H9 (cell line): ENCODE results near the gene CLMP. TPM values are rescaled to one million over a fixed set of nuclear protein-coding genes. Genes with fewer than 3 reads are reported as not detected.

Experiments
- DNase-seq: peaks from one replicate; pipeline ENCODE4 v3.0.0-alpha.2; 2017
- H2AFZ ChIP-seq: one replicate; pipeline ENCODE4 v1.6.1; 2013; ENCODE audit warnings: mild to moderate bottlenecking, low read length, control low read depth, moderate library complexity
- H2AK5ac ChIP-seq: 2 replicates; pipeline ENCODE4 v1.6.1; 2013; ENCODE audit warnings: low read length, control low read depth, mixed read lengths; ENCODE audit not compliant: insufficient read length
- H2BK120ac ChIP-seq: one replicate; pipeline ENCODE4 v1.6.1; 2013; ENCODE audit warnings: low read depth, mild to moderate bottlenecking, low read length, control low read depth, inconsistent platforms; ENCODE audit not compliant: poor library complexity, severe bottlenecking
- H2BK12ac ChIP-seq: 2 replicates; pipeline ENCODE4 v1.6.1; 2013; ENCODE audit warnings: low read length, control low read depth, mixed read lengths, low read depth; ENCODE audit not compliant: insufficient read length
- H2BK15ac ChIP-seq: 2 replicates; pipeline ENCODE4 v1.6.1; 2013; ENCODE audit warnings: low read depth, low read length, control low read depth
- H2BK20ac ChIP-seq: one replicate; pipeline ENCODE4 v1.6.1; 2013; ENCODE audit warnings: low read depth, mild to moderate bottlenecking, low read length, control low read depth, inconsistent platforms; ENCODE audit not compliant: poor library complexity, severe bottlenecking
- H2BK5ac ChIP-seq: 2 replicates; pipeline ENCODE4 v1.6.1; 2013; ENCODE audit warnings: low read length, control low read depth, mixed read lengths; ENCODE audit not compliant: insufficient read length
- H3K14ac ChIP-seq: 2 replicates; pipeline ENCODE4 v1.6.1; 2013; ENCODE audit warnings: low read length, control low read depth; ENCODE audit not compliant: insufficient read depth
- H3K18ac ChIP-seq: 2 replicates; pipeline ENCODE4 v1.6.1; 2013; ENCODE audit warnings: low read depth, mild to moderate bottlenecking, mixed read lengths, low read length, control low read depth; ENCODE audit not compliant: insufficient read length
- H3K23ac ChIP-seq: 2 replicates; pipeline ENCODE4 v1.6.1; 2013; ENCODE audit warnings: low read length, control low read depth, mixed read lengths, low read depth; ENCODE audit not compliant: insufficient read length
- H3K23me2 ChIP-seq: 2 replicates; pipeline ENCODE4 v1.6.1; 2013; ENCODE audit warnings: low read depth, mild to moderate bottlenecking, mixed read lengths, low read length, control low read depth; ENCODE audit not compliant: insufficient read length, poor library complexity, severe bottlenecking
- H3K27ac ChIP-seq: 2 replicates; pipeline ENCODE4 v1.5.1; 2013; ENCODE audit warnings: low read length, control low read depth, mixed read lengths, low read depth; ENCODE audit not compliant: insufficient read length
- H3K27me3 ChIP-seq: 2 replicates; pipeline ENCODE4 v1.6.1; 2013; ENCODE audit warnings: low read length, control low read depth, inconsistent platforms; ENCODE audit not compliant: insufficient read depth
- H3K4ac ChIP-seq: 2 replicates; pipeline ENCODE4 v1.6.1; 2013; ENCODE audit warnings: low read depth, mild to moderate bottlenecking, control low read depth, inconsistent platforms, low read length, moderate library complexity
- H3K4me1 ChIP-seq: 2 replicates; pipeline ENCODE4 v1.6.1; 2013; ENCODE audit warnings: low read length, control low read depth, inconsistent platforms; ENCODE audit not compliant: insufficient read depth
- H3K4me2 ChIP-seq: 2 replicates; pipeline ENCODE4 v1.6.1; 2013; ENCODE audit warnings: low read length, control low read depth, mixed read lengths; ENCODE audit not compliant: insufficient read length, insufficient read depth
- H3K56ac ChIP-seq: 2 replicates; pipeline ENCODE4 v1.6.1; 2013; ENCODE audit warnings: low read depth, mild to moderate bottlenecking, mixed read lengths, low read length, control low read depth; ENCODE audit not compliant: insufficient read length
- H3K79me1 ChIP-seq: 2 replicates; pipeline ENCODE4 v1.6.1; 2013; ENCODE audit warnings: low read depth, mild to moderate bottlenecking, moderate library complexity, low read length, control low read depth, inconsistent platforms; ENCODE audit not compliant: insufficient read depth, poor library complexity, severe bottlenecking
- H3K79me2 ChIP-seq: 2 replicates; pipeline ENCODE4 v1.6.1; 2013; ENCODE audit warnings: low read length, control low read depth, inconsistent platforms; ENCODE audit not compliant: insufficient read depth
- H3K9ac ChIP-seq: 2 replicates; pipeline ENCODE4 v1.6.1; 2013; ENCODE audit warnings: low read length, control low read depth, mixed read lengths; ENCODE audit not compliant: insufficient read length; ENCODE audit errors: extremely low read depth
- H3K9me3 ChIP-seq: one replicate; pipeline ENCODE4 v1.6.1; 2013; ENCODE audit warnings: low read depth, low read length, inconsistent platforms; ENCODE audit not compliant: control insufficient read depth
- H3T11ph ChIP-seq: one replicate; pipeline ENCODE4 v1.6.1; 2013; ENCODE audit warnings: mild to moderate bottlenecking, low read length, control low read depth, inconsistent platforms
- H4K20me1 ChIP-seq: one replicate; pipeline ENCODE4 v1.6.1; 2013; ENCODE audit not compliant: control insufficient read depth, insufficient read length, insufficient read depth
- H4K5ac ChIP-seq: 2 replicates; pipeline ENCODE4 v1.6.1; 2013; ENCODE audit warnings: low read depth, mild to moderate bottlenecking, mixed read lengths, low read length, control low read depth; ENCODE audit not compliant: insufficient read length
- H4K8ac ChIP-seq: replicated peaks from 2 replicates; pipeline ENCODE4 v1.6.1; 2013; ENCODE audit warnings: low read length, control low read depth, mixed read lengths, low read depth; ENCODE audit not compliant: insufficient read length
- H4K91ac ChIP-seq: 2 replicates; pipeline ENCODE4 v1.6.1; 2013; ENCODE audit warnings: low read depth, mild to moderate bottlenecking, moderate library complexity, mixed read lengths, low read length, control low read depth; ENCODE audit not compliant: insufficient read length
- H3K27ac Mint-ChIP-seq, 3 experiments: 2 replicates in 2 of 3; 3 replicates in 1 of 3; pipeline ENCODE4 v1.8.0; 2020 to 2021; ENCODE audit warnings: mixed read lengths in 3 of 3, mild to moderate bottlenecking in 1 of 3, moderate library complexity in 1 of 3
- H3K27me3 Mint-ChIP-seq: 2 replicates; pipeline ENCODE4 v1.8.0; 2021; ENCODE audit warnings: low read depth, mild to moderate bottlenecking, moderate library complexity, mixed read lengths
- H3K36me3 Mint-ChIP-seq, 3 experiments: 2 replicates in 2 of 3; 3 replicates in 1 of 3; pipeline ENCODE4 v1.8.0; 2020 to 2021; ENCODE audit warnings: low read depth in 3 of 3, mixed read lengths in 3 of 3; ENCODE audit not compliant: insufficient read depth in 1 of 3
- H3K4me1 Mint-ChIP-seq, 2 experiments: 2 replicates each; pipeline ENCODE4 v1.8.0; 2020; ENCODE audit warnings: mixed read lengths in 2 of 2
- H3K4me3 Mint-ChIP-seq, 2 experiments: 2 replicates in 1 of 2; 3 replicates in 1 of 2; pipeline ENCODE4 v1.8.0; 2020 to 2021; ENCODE audit warnings: mild to moderate bottlenecking in 2 of 2, mixed read lengths in 2 of 2, moderate library complexity in 1 of 2
- H3K9me3 Mint-ChIP-seq, 2 experiments: 2 replicates in 1 of 2; 3 replicates in 1 of 2; pipeline ENCODE4 v1.8.0; 2020; ENCODE audit warnings: mild to moderate bottlenecking in 2 of 2, mixed read lengths in 2 of 2, moderate library complexity in 1 of 2
- WGBS: extraction: QIAGEN DNeasy Blood & Tissue Kit; methylation state at CpG from one replicate; pipeline ENCODE4 v1.1.7; 2013; ENCODE audit warnings: missing lambda C conversion rate, low lambda C conversion rate, mixed read lengths; ENCODE audit not compliant: insufficient read length; ENCODE audit errors: extremely low coverage; 5-methylcytosine and 5-hydroxymethylcytosine counted together
- total RNA-seq: library from RNA; stranded (reverse); gene quantifications from 2 replicates; pipeline ENCODE4 v1.2.1, GENCODE V29; 2021
- TF ChIP-seq, protein P1 (sequence below): fragments of 200-600 bp; sonication (generic); conservative IDR thresholded peaks from 3 replicates; pipeline ENCODE4 v1.8.0; 2021; ENCODE audit warnings: antibody characterized with exemption, mild to moderate bottlenecking

CLMP gene
- total RNA-seq, 1 experiment from 2014 or later = 13.8 TPM

GRCh38 chr11:123051634-123052033 lies 143.4 kb downstream of the CLMP start:
- no peak for DNase-seq
- Histone ChIP-seq H3T11ph (no peak overlapping the region), H3K56ac (no peak overlapping the region), H3K23me2 (no peaks in the 10 kb centered on the region), H3K23ac (no peak overlapping the region), H3K14ac (no peak overlapping the region), H3K18ac (no peak overlapping the region), H4K8ac (no peak overlapping the region), H3K4ac (no peak overlapping the region), H3K9ac (no peak overlapping the region), H3K27me3 (no peaks in the 10 kb centered on the region), H2BK20ac (no peak overlapping the region), H4K5ac (no peak overlapping the region), H3K4me2 (no peak overlapping the region), H2BK15ac (no peak overlapping the region), H2AFZ (no peak overlapping the region), H4K20me1 (no peaks in the 10 kb centered on the region), H2AK5ac (no peak overlapping the region), H2BK5ac (no peak overlapping the region), H3K4me1 (no peaks in the 10 kb centered on the region), H3K79me1 (no peaks in the 10 kb centered on the region), H4K91ac (no peak overlapping the region), H3K27ac (no peak overlapping the region), H3K9me3 (no peaks in the 10 kb centered on the region), H2BK120ac (no peak overlapping the region), H3K79me2 (no peaks in the 10 kb centered on the region), H2BK12ac (no peak overlapping the region)
- Mint-ChIP-seq H3K4me3 (no peak overlapping the region), H3K36me3 (peaks cover 0 to 23% (median 12%) of the 10 kb centered on the region in 3 experiments; a peak in 5 of 7 replicates), H3K27ac (no peak overlapping the region), H3K27me3 (no peaks in the 10 kb centered on the region), H3K9me3 (no peaks in the 10 kb centered on the region), H3K4me1 (peaks cover 3 to 4% of the 10 kb centered on the region in 2 experiments; a peak in 2 of 4 replicates)
- WGBS = no CpG with 5 or more reads among the region's 4 CpGs
- TF ChIP-seq, protein P1, sequence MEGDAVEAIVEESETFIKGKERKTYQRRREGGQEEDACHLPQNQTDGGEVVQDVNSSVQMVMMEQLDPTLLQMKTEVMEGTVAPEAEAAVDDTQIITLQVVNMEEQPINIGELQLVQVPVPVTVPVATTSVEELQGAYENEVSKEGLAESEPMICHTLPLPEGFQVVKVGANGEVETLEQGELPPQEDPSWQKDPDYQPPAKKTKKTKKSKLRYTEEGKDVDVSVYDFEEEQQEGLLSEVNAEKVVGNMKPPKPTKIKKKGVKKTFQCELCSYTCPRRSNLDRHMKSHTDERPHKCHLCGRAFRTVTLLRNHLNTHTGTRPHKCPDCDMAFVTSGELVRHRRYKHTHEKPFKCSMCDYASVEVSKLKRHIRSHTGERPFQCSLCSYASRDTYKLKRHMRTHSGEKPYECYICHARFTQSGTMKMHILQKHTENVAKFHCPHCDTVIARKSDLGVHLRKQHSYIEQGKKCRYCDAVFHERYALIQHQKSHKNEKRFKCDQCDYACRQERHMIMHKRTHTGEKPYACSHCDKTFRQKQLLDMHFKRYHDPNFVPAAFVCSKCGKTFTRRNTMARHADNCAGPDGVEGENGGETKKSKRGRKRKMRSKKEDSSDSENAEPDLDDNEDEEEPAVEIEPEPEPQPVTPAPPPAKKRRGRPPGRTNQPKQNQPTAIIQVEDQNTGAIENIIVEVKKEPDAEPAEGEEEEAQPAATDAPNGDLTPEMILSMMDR = no peak
